Colonic mucosa (tissue), 4 donors: Measurements from ENCODE around the gene PMEPA1. TPM values are rescaled to one million over a fixed set of nuclear protein-coding genes. Genes with fewer than 3 reads are reported as not detected.
A peak's percentile ranks its signal among the peaks of the same experiment; 100 is the strongest.

Source experiments
- DNase-seq: peaks from one replicate; pipeline ENCODE4 v3.0.0-alpha.2; 2020
- H3K27ac ChIP-seq: fragments of 200-600 bp; one replicate; pipeline ENCODE4 v1.8.0; 2021
- H3K27me3 ChIP-seq: fragments of 200-600 bp; one replicate; pipeline ENCODE4 v1.8.0; 2021
- H3K36me3 ChIP-seq: fragments of 200-600 bp; one replicate; pipeline ENCODE4 v1.8.0; 2021
- H3K4me1 ChIP-seq: fragments of 200-600 bp; one replicate; pipeline ENCODE4 v1.8.0; 2021; ENCODE audit warnings: mild to moderate bottlenecking
- H3K4me3 ChIP-seq: fragments of 200-600 bp; one replicate; pipeline ENCODE4 v1.8.0; 2021
- H3K9ac ChIP-seq, 2 donors: one replicate each; pipeline ENCODE4 v1.7.0; 2013; ENCODE audit warnings: control low read depth in 2 of 2, low read depth in 2 of 2, low read length in 2 of 2
- H3K9me3 ChIP-seq: fragments of 200-600 bp; one replicate; pipeline ENCODE4 v1.8.0; 2021
- intact Hi-C: fragments of 100-400 bp; cut with DNase I; formaldehyde crosslinking; loops from one replicate; pipeline ENCODE4 v1.14.1; 2022
- total RNA-seq, 2 donors: library from RNA; stranded (reverse); fragmentation: NEBNext Ultra II Directional in 1 of 2; extraction: Animal tissue kit (Norgen Biotek cat#: 25700) in 1 of 2; gene quantifications; one replicate each; pipeline ENCODE4 v1.2.1, GENCODE V29; 2021
- TF ChIP-seq, protein P1 (sequence below): fragments of 200-600 bp; IDR thresholded peaks from one replicate; pipeline ENCODE4 v1.8.0; 2022; ENCODE audit warnings: antibody characterized with exemption, mild to moderate bottlenecking
- donor health status: healthy.
- donor health status: DM: no; HTN: no; CAD: no.
- donor health status: DM: no; HTN: no; CAD: no.

The PMEPA1 gene
- total RNA-seq, 2 donors from 2014 or later, result 13.0 to 26.1 TPM

DNA sequence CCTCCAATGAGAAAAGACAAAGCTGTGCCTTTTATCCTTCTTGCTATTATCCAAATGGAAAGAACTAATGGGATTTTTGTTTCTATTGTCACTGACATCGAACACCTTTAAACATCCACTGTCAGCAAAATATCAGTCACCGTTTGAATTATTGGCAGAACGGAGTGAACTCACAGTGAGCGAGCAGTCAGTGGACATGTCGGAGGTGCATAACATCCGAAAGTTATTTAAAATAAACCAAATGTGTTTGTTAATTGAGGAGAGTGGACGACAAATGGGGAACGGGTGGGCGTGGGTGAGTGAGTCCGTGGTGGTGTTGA lies 38.8 kb downstream of the PMEPA1 start:
- H3K27ac ChIP-seq, result no peak overlapping the region
- H3K27me3 ChIP-seq, result no peaks in the 10 kb centered on the region
- peaks cover 6% of the 10 kb centered on the region for H3K4me1 ChIP-seq
- H3K36me3 ChIP-seq, result no peaks in the 10 kb centered on the region
- DNase-seq, result no peak
- TF ChIP-seq, protein P1, sequence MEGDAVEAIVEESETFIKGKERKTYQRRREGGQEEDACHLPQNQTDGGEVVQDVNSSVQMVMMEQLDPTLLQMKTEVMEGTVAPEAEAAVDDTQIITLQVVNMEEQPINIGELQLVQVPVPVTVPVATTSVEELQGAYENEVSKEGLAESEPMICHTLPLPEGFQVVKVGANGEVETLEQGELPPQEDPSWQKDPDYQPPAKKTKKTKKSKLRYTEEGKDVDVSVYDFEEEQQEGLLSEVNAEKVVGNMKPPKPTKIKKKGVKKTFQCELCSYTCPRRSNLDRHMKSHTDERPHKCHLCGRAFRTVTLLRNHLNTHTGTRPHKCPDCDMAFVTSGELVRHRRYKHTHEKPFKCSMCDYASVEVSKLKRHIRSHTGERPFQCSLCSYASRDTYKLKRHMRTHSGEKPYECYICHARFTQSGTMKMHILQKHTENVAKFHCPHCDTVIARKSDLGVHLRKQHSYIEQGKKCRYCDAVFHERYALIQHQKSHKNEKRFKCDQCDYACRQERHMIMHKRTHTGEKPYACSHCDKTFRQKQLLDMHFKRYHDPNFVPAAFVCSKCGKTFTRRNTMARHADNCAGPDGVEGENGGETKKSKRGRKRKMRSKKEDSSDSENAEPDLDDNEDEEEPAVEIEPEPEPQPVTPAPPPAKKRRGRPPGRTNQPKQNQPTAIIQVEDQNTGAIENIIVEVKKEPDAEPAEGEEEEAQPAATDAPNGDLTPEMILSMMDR, result no peak
- H3K4me3 ChIP-seq, result no peak overlapping the region
- no peaks in the 10 kb centered on the region for H3K9me3 ChIP-seq
- no peak overlapping the region for H3K9ac ChIP-seq
- intact Hi-C loops, result no loop called here

DNA sequence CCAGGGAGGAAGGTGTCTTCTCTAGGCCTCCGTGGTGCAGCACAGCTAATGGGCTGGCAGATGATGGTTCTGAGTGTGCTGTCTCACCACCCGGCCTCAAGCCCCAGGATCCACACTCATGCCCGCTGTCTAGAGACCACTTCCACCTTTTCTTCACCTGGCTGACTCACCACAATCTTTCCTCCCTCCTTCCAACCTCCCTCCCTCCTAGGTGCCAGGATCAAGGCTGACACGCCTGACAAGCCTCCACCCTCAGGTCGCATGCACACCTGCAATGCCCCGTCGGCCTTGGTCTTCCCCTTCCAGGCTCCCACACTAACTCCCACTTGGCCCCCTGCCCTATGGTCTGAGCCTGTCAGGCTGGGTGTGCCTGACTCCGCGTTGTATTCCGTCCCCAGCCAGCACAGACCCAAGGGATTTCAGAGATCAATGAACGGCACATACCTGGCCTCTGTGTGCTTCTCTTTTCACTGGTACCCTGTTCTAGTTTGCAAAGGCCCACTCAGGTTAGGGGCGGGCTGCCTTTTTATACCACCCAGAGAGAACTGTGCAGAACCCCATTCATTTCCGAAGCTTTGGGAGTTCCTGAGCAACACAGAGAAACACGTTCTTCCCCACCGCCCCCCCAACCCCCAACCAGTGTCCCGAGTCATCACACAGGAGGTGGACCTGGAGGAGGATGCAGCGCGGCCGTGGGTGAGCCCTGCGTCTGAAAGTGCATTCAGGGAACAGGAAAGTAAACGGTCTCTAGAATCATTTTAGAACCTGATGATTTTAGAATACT lies 39.3 kb downstream of the PMEPA1 start:
- no peaks in the 10 kb centered on the region for H3K9me3 ChIP-seq
- peaks cover 3% of the 10 kb centered on the region for H3K4me1 ChIP-seq
- no peak overlapping the region for H3K4me3 ChIP-seq
- intact Hi-C loops, result no loop called here
- no peaks in the 10 kb centered on the region for H3K27me3 ChIP-seq
- TF ChIP-seq, protein P1, result no peak
- no peak overlapping the region for H3K27ac ChIP-seq
- H3K36me3 ChIP-seq, result no peaks in the 10 kb centered on the region
- no peak for DNase-seq
- H3K9ac ChIP-seq, result no peak overlapping the region

DNA sequence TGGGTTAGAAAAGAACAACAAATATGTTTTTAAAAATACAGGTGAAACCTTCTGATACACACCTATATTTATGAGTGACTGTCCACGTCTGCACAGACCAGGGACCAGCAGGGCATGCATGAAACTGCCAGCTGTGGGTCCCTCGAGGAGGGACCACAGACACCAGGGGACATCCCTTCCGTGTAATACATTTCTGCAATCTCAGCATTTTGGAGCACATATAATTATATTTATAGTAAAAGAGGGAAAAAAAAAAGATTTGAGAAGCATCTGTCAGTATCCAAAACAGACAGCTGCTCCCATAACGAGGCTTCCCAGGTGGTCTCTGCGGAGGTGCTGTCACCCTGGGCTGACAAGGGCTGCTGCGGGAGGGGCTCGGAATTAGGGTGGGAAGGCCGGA lies 40.2 kb downstream of the PMEPA1 start:
- DNase-seq, result no peak
- no peak overlapping the region for H3K27ac ChIP-seq
- no peak overlapping the region for H3K4me3 ChIP-seq
- no peaks in the 10 kb centered on the region for H3K9me3 ChIP-seq
- TF ChIP-seq, protein P1, result no peak
- no peaks in the 10 kb centered on the region for H3K36me3 ChIP-seq
- intact Hi-C loops, result no loop called here
- H3K27me3 ChIP-seq, result no peaks in the 10 kb centered on the region
- no peak overlapping the region for H3K9ac ChIP-seq
- H3K4me1 ChIP-seq, result no peaks in the 10 kb centered on the region

DNA sequence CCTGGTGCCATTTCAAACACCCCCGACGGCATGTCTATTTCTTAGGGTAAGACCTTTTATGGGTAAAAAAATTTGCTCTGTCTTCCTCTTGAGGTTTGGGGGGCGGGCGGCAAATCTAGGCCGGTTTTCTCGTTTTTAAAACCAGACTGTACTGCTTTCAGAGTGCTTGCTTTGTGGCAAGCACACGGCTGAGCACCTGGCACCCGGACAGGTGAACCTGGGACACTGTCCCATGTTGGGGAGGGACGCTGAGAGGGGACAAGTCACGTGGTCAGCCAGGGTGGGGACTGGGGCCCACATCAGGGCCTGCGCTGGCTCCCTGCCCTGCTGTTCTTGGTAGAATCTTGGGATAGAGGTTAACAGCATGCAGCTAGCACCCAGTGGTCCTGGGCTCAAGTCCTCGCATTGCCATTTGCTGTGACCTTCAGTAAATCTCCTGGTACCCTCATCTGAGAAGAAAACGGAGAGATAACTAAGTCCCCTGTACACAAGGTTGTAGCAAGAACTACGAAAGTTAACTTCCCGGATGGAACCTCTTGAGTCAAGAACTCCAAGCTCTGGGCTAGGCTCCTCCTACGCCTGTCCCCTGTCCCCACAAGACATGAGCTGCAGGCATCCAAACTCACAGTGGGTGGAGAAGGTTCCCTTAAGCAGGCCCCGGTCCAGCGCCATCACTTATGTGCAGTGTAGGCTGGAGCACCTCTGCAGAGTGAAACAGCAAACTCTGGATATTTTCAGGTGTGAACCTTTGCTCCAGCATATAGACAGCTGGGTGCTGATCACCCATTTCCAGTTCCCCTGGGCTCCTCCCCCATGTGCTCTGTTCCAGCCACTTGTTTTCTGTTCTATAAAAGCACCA lies 41.7 kb downstream of the PMEPA1 start:
- intact Hi-C loops, result no loop called here
- TF ChIP-seq, protein P1, result no peak
- no peak overlapping the region for H3K9ac ChIP-seq
- H3K36me3 ChIP-seq, result no peaks in the 10 kb centered on the region
- no peaks in the 10 kb centered on the region for H3K9me3 ChIP-seq
- no peaks in the 10 kb centered on the region for H3K4me1 ChIP-seq
- no peaks in the 10 kb centered on the region for H3K27me3 ChIP-seq
- no peak overlapping the region for H3K27ac ChIP-seq
- DNase-seq, result peak; percentile 60
- no peak overlapping the region for H3K4me3 ChIP-seq

DNA sequence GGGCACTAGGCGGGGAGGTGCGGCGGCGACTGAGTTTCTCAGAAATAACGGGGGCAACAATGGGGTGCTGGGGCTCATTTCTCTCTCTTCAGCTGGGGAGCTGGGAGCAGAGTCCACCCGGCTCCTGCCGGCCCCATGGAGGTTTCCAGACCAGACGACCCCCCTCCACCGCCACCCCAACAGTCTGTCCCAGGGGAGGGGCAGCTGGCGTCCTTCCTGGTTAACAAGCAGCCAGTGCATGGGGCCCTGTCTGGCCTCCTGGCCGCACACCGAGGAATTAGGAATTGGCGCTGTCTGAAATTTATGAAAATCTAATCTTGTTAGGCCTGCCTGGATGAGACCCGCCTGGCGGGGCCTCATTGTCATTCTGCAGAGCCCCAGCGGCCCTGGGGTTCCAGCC lies 42.4 kb downstream of the PMEPA1 start:
- intact Hi-C loops, result no loop called here
- H3K27me3 ChIP-seq, result no peaks in the 10 kb centered on the region
- no peak overlapping the region for H3K4me3 ChIP-seq
- H3K27ac ChIP-seq, result no peak overlapping the region
- TF ChIP-seq, protein P1, result no peak
- DNase-seq, result no peak
- no peaks in the 10 kb centered on the region for H3K4me1 ChIP-seq
- H3K36me3 ChIP-seq, result no peaks in the 10 kb centered on the region
- H3K9me3 ChIP-seq, result no peaks in the 10 kb centered on the region
- H3K9ac ChIP-seq, result no peak overlapping the region
